Superior temporal gyrus (tissue), 1 donor: ENCODE data around the gene UGT1A8.
"Not testable (repeated sequence)": the region's sequence is repeated elsewhere in the genome, so short reads cannot be mapped to it uniquely, and the experiment has no call there.

ENCODE experiments used
- DNase-seq: peaks from one replicate; pipeline ENCODE4 v3.0.0-alpha.2; 2016; ENCODE audit errors: extremely low spot score

Gene UGT1A8

DNA sequence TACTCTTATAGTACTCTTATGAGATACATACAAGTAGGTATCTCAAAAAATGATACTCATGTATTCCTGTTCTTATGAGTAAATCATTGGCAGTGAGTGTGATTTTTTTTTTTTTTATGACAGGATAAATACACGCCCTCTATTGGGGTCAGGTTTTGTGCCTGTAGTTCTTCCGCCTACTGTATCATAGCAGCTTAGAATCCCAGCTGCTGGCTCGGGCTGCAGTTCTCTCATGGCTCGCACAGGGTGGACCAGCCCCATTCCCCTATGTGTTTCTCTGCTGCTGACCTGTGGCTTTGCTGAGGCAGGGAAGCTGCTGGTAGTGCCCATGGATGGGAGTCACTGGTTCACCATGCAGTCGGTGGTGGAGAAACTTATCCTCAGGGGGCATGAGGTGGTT lies at the start of gene UGT1A8:
Gene UGT1A8 (plus strand): TSS at position 158 of the 400 bp plus-strand sequence. CDS start 75 bp downstream, at position 233.
- not testable (repeated sequence) for DNase-seq

DNA sequence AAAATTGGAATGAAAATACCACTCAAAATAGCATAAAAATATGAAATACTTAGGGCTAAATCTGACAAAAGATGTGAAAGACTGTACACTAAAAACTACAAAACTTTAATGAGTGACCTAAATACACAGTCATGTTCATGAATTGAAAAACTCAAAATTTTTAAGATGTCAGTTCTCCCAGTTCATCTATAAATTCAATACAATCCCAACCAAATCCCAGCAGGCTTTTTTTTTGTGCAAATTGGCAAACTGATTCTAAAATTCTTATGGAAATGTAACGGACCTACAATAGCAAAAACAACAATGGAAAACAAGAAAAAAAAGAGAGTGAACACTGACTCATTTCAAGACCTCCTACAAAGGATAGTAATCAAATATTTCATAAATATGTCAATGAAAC lies 46.4 kb upstream of the UGT1A8 start:
- no peak for DNase-seq

GRCh38 chr2:233571462-233571861 lies 46.0 kb upstream of the UGT1A8 start:
- DNase-seq, result no peak

- no peak for DNase-seq
Measured at GRCh38 chr2:233572468-233572867, 45.0 kb upstream of the UGT1A8 start.

- DNase-seq, result not testable (repeated sequence)
Measured at GRCh38 chr2:233577341-233577740, 40.1 kb upstream of the UGT1A8 start.

- DNase-seq, result not testable (repeated sequence)
Measured at GRCh38 chr2:233583217-233583965, 34.0 kb upstream of the UGT1A8 start.

DNA sequence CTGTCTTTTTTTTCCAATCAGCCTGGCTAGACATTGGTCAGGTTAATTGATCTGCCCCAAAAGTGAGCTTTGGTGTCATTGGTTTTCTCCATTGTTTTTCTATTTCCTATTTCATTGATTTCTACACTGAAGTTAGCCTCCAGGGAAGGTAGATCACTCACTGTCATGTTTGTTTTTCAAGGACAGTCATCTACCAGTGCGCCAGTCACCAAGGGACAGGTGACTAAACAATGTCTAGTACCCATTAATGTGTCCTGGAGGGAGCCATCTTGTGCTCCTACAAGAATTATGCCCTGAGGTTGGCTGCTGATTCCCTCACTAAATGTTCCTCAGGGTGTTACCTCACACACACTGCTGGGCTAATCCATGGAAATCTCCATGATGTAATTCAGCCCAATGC lies 33.2 kb upstream of the UGT1A8 start:
- no peak for DNase-seq

DNA sequence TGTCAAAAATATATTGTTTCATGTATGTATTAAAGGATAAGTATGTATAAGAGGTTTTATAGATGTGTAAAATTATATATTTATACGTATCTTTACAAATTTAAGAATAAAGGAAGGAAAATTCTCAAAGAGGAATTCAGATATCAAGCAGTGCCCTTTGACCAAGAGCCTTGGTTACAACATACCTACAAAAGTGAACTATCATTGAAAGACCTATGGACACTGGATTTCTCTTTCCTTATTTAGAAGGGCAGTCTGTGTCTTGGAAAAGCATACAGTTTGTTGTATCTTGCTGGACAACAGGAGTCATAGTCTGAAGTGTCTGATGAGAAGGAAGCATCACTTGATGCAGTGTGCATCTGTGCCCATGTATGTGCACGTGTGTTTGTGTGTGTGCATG lies 29.0 kb upstream of the UGT1A8 start:
- DNase-seq, result no peak

DNA sequence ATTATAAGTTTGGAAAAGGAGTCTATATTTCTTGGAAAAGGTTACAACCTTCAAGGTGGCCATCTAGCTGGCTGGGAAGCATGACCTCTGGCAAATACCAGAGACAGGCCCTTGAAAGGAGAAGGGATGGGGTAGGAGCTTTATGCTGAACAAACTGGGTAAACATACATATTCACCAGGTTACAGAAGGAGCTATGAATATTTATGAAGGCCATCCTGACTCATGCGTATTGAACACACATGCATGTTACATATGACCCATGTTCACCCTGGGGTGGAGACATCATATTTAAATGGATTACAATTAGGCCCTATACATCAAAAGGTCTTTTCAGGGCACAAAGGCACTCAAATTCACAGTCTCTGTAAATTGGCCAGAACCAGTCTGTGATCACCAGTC lies 24.7 kb upstream of the UGT1A8 start:
- not testable (repeated sequence) for DNase-seq

DNA sequence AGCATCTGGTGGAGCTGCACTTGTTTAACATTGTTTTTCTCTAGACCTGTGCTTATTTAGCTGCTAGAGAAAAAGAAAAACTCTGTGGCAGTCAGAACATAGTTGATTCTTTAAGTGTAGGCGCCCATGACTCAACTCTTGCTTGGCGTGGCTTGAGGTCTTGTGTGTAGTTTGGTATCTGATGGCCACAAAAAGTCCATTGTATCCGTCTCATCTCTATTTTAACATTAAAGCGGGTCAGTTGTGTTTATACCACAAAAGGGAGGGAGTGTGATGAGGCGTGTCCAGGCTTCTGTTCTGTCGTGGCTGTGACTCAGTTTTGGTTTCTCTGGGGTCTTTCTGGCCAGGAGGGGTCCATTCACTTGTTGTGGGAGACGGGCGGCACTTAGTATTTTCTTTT lies 24.2 kb upstream of the UGT1A8 start:
- DNase-seq, result no peak

- DNase-seq, result no peak
Measured at GRCh38 chr2:233597522-233597921, 19.9 kb upstream of the UGT1A8 start.

DNA sequence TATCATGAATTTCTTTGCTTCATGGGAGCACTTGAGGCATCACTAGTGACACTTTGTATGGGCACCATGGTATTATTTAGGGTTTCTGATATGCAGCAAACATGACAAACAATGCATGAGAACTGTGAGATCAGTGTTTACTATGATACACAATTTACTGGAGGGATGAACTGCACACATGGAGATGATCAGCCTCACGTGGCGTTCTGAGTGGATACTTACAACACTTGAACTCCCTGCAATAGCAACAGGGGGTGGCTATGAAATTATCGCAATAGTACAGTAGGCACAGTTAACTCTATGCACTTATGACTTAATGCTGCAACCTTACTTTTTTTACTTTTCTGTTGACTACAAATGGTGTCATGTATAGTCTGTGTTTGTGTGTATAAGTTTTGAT lies 18.5 kb upstream of the UGT1A8 start:
- DNase-seq, result no peak

DNA sequence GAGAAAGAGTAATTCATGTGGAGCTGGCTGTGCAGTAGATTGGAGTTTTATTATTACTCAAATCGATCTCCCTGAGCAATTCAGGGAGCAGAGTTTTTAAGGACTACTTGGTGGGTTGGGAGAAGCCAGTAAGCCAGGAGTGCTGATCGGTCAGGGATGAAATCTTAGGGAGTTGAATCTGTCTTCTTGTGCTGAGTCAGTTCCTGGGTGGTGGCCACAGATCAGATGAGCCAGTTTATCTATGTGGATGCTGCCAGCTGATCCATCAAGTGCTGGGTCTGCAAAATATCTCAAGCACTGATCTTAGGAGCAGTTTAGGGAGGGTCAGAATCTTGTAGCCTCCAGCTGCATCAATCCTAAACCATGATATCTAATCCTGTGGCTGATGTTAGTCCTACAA lies 17.0 kb upstream of the UGT1A8 start:
- no peak for DNase-seq

- DNase-seq, result no peak
Measured at GRCh38 chr2:233602076-233602475, 15.4 kb upstream of the UGT1A8 start.

- DNase-seq, result no peak
Measured at GRCh38 chr2:233603520-233603919, 13.9 kb upstream of the UGT1A8 start.

GRCh38 chr2:233604826-233605225 lies 12.6 kb upstream of the UGT1A8 start:
- DNase-seq, result no peak

GRCh38 chr2:233605680-233606079 lies 11.8 kb upstream of the UGT1A8 start:
- no peak for DNase-seq

DNA sequence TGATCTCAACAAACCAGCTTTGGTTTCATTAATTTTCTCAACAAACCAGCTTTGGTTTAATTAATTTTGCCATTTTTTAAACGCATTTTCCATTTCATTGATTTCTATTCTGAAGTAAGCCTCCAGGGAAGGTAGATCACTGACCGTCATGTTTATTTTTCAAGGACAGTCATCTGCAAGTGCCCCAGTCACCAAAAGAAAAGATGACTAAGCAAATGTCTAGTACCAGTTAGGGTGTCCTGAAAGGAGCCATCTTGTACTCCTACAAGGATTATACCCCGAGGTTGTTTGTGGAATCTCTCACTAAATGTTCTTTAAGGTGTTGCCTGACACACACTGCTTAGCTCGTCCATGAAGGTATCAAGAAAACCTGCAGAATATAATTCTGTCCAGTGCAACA lies 6.1 kb upstream of the UGT1A8 start:
- no peak for DNase-seq

GRCh38 chr2:233620204-233620603 lies 2.8 kb downstream of the UGT1A8 start:
- no peak for DNase-seq

DNA sequence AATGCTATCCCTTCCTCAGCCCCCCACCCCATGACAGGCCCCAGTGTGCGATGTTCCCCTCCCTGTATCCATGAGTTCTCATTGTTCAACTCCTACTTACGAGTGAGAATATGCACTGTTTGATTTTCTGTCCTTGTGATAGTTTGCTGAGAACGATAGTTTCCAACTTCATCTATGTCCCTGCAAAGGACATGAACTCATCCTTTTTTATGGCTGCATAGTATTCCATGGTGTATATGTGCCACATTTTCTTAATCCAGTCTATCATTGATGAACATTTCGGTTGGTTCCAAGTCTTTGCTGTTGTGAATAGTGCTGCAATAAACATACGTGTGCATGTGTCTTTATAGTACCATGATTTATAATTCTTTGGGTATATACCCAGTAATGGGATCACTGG lies 4.4 kb downstream of the UGT1A8 start:
- DNase-seq, result not testable (repeated sequence)

GRCh38 chr2:233627331-233628025 lies 10.0 kb downstream of the UGT1A8 start:
- no peak for DNase-seq

GRCh38 chr2:233636306-233636705 lies 18.9 kb downstream of the UGT1A8 start, which contains the start of gene UGT1A10:
Gene UGT1A10, plus strand, starts transcription at chr2:233636448. Its CDS starts 75 bp downstream, at chr2:233636523.
- not testable (repeated sequence) for DNase-seq

- no peak for DNase-seq
Measured at GRCh38 chr2:233638836-233639235, 21.4 kb downstream of the UGT1A8 start.
